GM12878 (cell line): ENCODE measurements around the gene HYOU1. TPM values are rescaled to one million over a fixed set of nuclear protein-coding genes. Genes with fewer than 3 reads are reported as not detected.

ENCODE experiments used
- ATF3 ChIP-seq: IDR thresholded peaks from 2 replicates; pipeline ENCODE4 v1.6.1; 2011; ENCODE audit warnings: low read depth, mild to moderate bottlenecking, low read length, moderate library complexity, borderline replicate concordance; ENCODE audit errors: extremely low read depth
- ATF7 ChIP-seq: fragments of 450-650 bp; IDR thresholded peaks from 2 replicates; pipeline ENCODE4 v1.6.1; 2016; ENCODE audit warnings: low read depth, mild to moderate bottlenecking
- BCL11A ChIP-seq: IDR thresholded peaks from 2 replicates; pipeline ENCODE4 v1.6.1; 2011; ENCODE audit warnings: low read depth, low read length
- CHD2 ChIP-seq: IDR thresholded peaks from 2 replicates; pipeline ENCODE4 v1.6.1; 2011; ENCODE audit warnings: low read depth, low read length, improper control_type of control experiment, borderline replicate concordance
- ESRRA ChIP-seq: IDR thresholded peaks from 2 replicates; pipeline ENCODE4 v1.6.1; 2012; ENCODE audit warnings: mild to moderate bottlenecking, low read length, improper control_type of control experiment
- HDAC6 ChIP-seq: fragments of 200-600 bp; sonication (generic); IDR thresholded peaks from one replicate; pipeline ENCODE4 v1.8.0; 2017; ENCODE audit warnings: antibody characterized with exemption; ENCODE audit not compliant: unreplicated experiment
- IRF3 ChIP-seq: fragments of 450-650 bp; IDR thresholded peaks from 2 replicates; pipeline ENCODE4 v1.6.1; 2014; ENCODE audit warnings: mild to moderate bottlenecking
- JUNB ChIP-seq: IDR thresholded peaks from 2 replicates; pipeline ENCODE4 v1.6.1; 2016; ENCODE audit warnings: antibody characterized with exemption, mild to moderate bottlenecking
- KDM1A ChIP-seq: fragments of 200-600 bp; sonication (generic); IDR thresholded peaks from 2 replicates; pipeline ENCODE4 v1.6.1; 2016; ENCODE audit warnings: borderline replicate concordance
- MLLT1 ChIP-seq: fragments of 450-650 bp; IDR thresholded peaks from 2 replicates; pipeline ENCODE4 v1.6.1; 2016; ENCODE audit warnings: mild to moderate bottlenecking
- NBN ChIP-seq: fragments of 450-650 bp; IDR thresholded peaks from 2 replicates; pipeline ENCODE4 v1.6.1; 2016
- NFYA ChIP-seq: IDR thresholded peaks from 2 replicates; pipeline ENCODE4 v1.6.1; 2011; ENCODE audit warnings: low read depth, mild to moderate bottlenecking, low read length, improper control_type of control experiment, borderline replicate concordance
- NFYB ChIP-seq: IDR thresholded peaks from 2 replicates; pipeline ENCODE4 v1.6.1; 2011; ENCODE audit warnings: low read depth, mild to moderate bottlenecking, low read length, improper control_type of control experiment, moderate library complexity; ENCODE audit not compliant: insufficient read depth
- NKRF ChIP-seq: fragments of 450-650 bp; conservative IDR thresholded peaks from 2 replicates; pipeline ENCODE4 v1.6.1; 2017; ENCODE audit warnings: mild to moderate bottlenecking, moderate library complexity
- NR2C1 ChIP-seq: fragments of 450-650 bp; IDR thresholded peaks from 2 replicates; pipeline ENCODE4 v1.6.1; 2017; ENCODE audit warnings: antibody characterized with exemption, mild to moderate bottlenecking, moderate library complexity
- PAX8 ChIP-seq: fragments of 450-650 bp; IDR thresholded peaks from 2 replicates; pipeline ENCODE4 v1.6.1; 2017; ENCODE audit warnings: mild to moderate bottlenecking, moderate library complexity
- PML ChIP-seq: IDR thresholded peaks from 2 replicates; pipeline ENCODE4 v1.6.1; 2012; ENCODE audit warnings: low read length, inconsistent platforms
- SIN3A ChIP-seq: IDR thresholded peaks from 2 replicates; pipeline ENCODE4 v1.6.1; 2012; ENCODE audit warnings: low read depth, low read length, improper control_type of control experiment
- SIX5 ChIP-seq: IDR thresholded peaks from 2 replicates; pipeline ENCODE4 v1.6.1; 2011; ENCODE audit warnings: mild to moderate bottlenecking, low read depth, low read length, moderate library complexity; ENCODE audit not compliant: severe bottlenecking
- SMAD1 ChIP-seq: fragments of 450-650 bp; IDR thresholded peaks from 2 replicates; pipeline ENCODE4 v1.6.1; 2018; ENCODE audit warnings: mild to moderate bottlenecking, low read depth; ENCODE audit not compliant: partially characterized antibody
- SMARCA5 ChIP-seq: fragments of 450-650 bp; IDR thresholded peaks from 2 replicates; pipeline ENCODE4 v1.6.1; 2017; ENCODE audit warnings: mild to moderate bottlenecking
- SP1 ChIP-seq: IDR thresholded peaks from one replicate; pipeline ENCODE4 v1.6.1; 2011; ENCODE audit warnings: low read depth, low read length
- SREBF2 ChIP-seq: IDR thresholded peaks from 2 replicates; pipeline ENCODE4 v1.6.1; 2012; ENCODE audit warnings: mild to moderate bottlenecking, low read length
- SUZ12 ChIP-seq: fragments of 200-600 bp; sonication (generic); IDR thresholded peaks from one replicate; pipeline ENCODE4 v1.6.1; 2018; ENCODE audit warnings: antibody characterized with exemption, mild to moderate bottlenecking; ENCODE audit not compliant: unreplicated experiment
- TAF1 ChIP-seq: IDR thresholded peaks from 2 replicates; pipeline ENCODE4 v1.6.1; 2011; ENCODE audit warnings: mild to moderate bottlenecking, low read depth, low read length, borderline replicate concordance
- TCF3 ChIP-seq: IDR thresholded peaks from 2 replicates; pipeline ENCODE4 v1.6.1; 2012; ENCODE audit warnings: low read depth, mild to moderate bottlenecking, low read length, borderline replicate concordance; ENCODE audit not compliant: insufficient read depth
- ZNF217 ChIP-seq: fragments of 450-650 bp; IDR thresholded peaks from 2 replicates; pipeline ENCODE4 v1.6.1; 2017; ENCODE audit warnings: antibody characterized with exemption, mild to moderate bottlenecking
- polyA plus RNA-seq, 11 experiments: library from polyadenylated mRNA; depleted of rRNA in 4 of 11; unstranded in 6 of 11; stranded (reverse) in 5 of 11; fragments of >200 nt; fragmentation: Nextera tagmentation in 4 of 11; fragmentation: Illumina TruSeq in 1 of 11; extraction: Ambion mirVana in 4 of 11; extraction: Trizol in 1 of 11; gene quantifications; 1 replicate in 1 of 11; 2 replicates in 10 of 11; pipeline versions ENCODE4 v1.2.1 to v1.2.3, GENCODE V29; 2011 to 2016; ENCODE audit warnings: inconsistent platforms in 2 of 11, missing spikeins in 2 of 11, low read depth in 1 of 11
- total RNA-seq, 4 experiments: library from RNA; depleted of rRNA in 3 of 4; stranded (reverse); fragments of >200 nt in 3 of 4; fragmentation: Illumina TruSeq in 1 of 4; extraction: Trizol in 1 of 4; gene quantifications; 2 replicates each; pipeline versions ENCODE4 v1.2.1 to v1.2.3, GENCODE V29; 2013 to 2021

Gene HYOU1
- total and polyA plus RNA-seq, 10 of the 15 experiments (the other 5 are each of a cell fraction or from before 2014, with no cell fraction given): 15.4 to 157 (median 109) TPM

GRCh38 chr11:119095066-119095880 lies 38.3 kb upstream of the HYOU1 start (continued):
- peak; percentile 100 for TF ChIP-seq NFYB
- peak; percentile 93 for TF ChIP-seq SP1
- no peak for TF ChIP-seq PAX8
- TF ChIP-seq JUNB: no peak
- 0 out of 2 replicates have a peak, but pooled peaks have one; percentile 39 for TF ChIP-seq SMARCA5
- peak; percentile 68; the same call in 1 of the 2 replicates for TF ChIP-seq NFYA
- TF ChIP-seq ATF7: 0 out of 2 replicates have a peak, but pooled peaks have one; percentile 46
- TF ChIP-seq NKRF: peak; percentile 94
- no peak for TF ChIP-seq KDM1A
- peak; percentile 88 for TF ChIP-seq MLLT1
- TF ChIP-seq IRF3: peak; percentile 88
- peak; percentile 96 for TF ChIP-seq SMAD1
- TF ChIP-seq CHD2: peak; percentile 96
- peak; percentile 94; the same call in 1 of the 2 replicates for TF ChIP-seq TCF3
- peak; percentile 15 for TF ChIP-seq SIX5
- no peak for TF ChIP-seq SREBF2
- TF ChIP-seq ESRRA: peak; percentile 51; the same call in 1 of the 2 replicates
- no peak for TF ChIP-seq ZNF217
- TF ChIP-seq HDAC6: peak; percentile 96
- TF ChIP-seq SUZ12: no peak
- TF ChIP-seq NBN: 0 out of 2 replicates have a peak, but pooled peaks have one; percentile 63
- TF ChIP-seq TAF1: peak; percentile 99
- TF ChIP-seq PML: peak; percentile 100
- TF ChIP-seq NR2C1: no peak
- TF ChIP-seq ATF3: no peak
- TF ChIP-seq BCL11A: 0 out of 2 replicates have a peak, but pooled peaks have one; percentile 30
- TF ChIP-seq SIN3A: peak; percentile 97
